ENCODE measurements around the gene SF3A2. TPM values are rescaled to one million over a fixed set of nuclear protein-coding genes. Genes with fewer than 3 reads are reported as not detected.

Gene SF3A2
- total RNA-seq, 4 donors from 2014 or later: 25.7 to 39.8 (median 30.3) TPM

DNA sequence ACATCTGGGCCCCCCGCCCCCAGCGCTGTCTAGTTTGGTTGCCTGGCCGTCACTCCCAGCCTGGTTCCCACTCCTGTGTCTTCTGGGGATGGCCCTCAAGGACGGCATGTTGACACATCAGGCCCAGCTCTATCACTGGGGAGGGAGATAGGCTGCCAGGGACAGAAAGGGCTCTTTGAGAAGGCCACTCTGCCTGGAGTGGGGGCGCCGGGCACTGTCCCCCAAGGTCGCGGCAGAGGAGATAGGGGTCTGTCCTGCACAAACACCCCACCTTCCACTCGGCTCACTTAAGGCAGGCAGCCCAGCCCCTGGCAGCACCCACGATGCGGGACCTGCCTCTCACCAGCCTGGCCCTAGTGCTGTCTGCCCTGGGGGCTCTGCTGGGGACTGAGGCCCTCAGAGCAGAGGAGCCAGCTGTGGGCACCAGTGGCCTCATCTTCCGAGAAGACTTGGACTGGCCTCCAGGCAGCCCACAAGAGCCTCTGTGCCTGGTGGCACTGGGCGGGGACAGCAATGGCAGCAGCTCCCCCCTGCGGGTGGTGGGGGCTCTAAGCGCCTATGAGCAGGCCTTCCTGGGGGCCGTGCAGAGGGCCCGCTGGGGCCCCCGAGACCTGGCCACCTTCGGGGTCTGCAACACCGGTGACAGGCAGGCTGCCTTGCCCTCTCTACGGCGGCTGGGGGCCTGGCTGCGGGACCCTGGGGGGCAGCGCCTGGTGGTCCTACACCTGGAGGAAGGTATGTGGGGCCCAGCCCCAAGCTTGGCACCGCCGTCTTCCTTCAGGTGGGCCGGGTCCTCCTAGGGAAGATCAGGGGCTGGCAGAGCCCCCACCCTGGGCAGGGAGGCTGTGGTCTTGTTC, 12.6 kb downstream of the SF3A2 start, which contains the start of gene AMH:
Gene AMH, plus strand, starts transcription at position 314 of the 857 bp plus-strand sequence. Its CDS starts 10 bp downstream, at position 324.
- TF ChIP-seq POLR2A (IDR thresholded peaks at IDR 0.05): no peak
- TF ChIP-seq, protein P1, sequence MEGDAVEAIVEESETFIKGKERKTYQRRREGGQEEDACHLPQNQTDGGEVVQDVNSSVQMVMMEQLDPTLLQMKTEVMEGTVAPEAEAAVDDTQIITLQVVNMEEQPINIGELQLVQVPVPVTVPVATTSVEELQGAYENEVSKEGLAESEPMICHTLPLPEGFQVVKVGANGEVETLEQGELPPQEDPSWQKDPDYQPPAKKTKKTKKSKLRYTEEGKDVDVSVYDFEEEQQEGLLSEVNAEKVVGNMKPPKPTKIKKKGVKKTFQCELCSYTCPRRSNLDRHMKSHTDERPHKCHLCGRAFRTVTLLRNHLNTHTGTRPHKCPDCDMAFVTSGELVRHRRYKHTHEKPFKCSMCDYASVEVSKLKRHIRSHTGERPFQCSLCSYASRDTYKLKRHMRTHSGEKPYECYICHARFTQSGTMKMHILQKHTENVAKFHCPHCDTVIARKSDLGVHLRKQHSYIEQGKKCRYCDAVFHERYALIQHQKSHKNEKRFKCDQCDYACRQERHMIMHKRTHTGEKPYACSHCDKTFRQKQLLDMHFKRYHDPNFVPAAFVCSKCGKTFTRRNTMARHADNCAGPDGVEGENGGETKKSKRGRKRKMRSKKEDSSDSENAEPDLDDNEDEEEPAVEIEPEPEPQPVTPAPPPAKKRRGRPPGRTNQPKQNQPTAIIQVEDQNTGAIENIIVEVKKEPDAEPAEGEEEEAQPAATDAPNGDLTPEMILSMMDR (IDR thresholded peaks at IDR 0.05): no peak
- H3K36me3 ChIP-seq: peaks cover 38 to 41% of the 10 kb centered on the region in 2 donors
- peaks cover 12% of the 10 kb centered on the region for H3K27me3 ChIP-seq
- peaks cover 0 to 38% of the 10 kb centered on the region in 2 donors for H3K4me1 ChIP-seq
- no peaks in the 10 kb centered on the region for H3K9me3 ChIP-seq
- no peak within 1 kb of the TSS for H3K27ac ChIP-seq
- no peak for DNase-seq
- intact Hi-C loops (cut with DNase I): no loop called here
- 66 to 68% methylated on average over 8 to 9 of the region's 27 CpGs for WGBS, 2 donors
- H3K4me3 ChIP-seq (replicated peaks in 1 of 3): no peak within 1 kb of the TSS

DNA sequence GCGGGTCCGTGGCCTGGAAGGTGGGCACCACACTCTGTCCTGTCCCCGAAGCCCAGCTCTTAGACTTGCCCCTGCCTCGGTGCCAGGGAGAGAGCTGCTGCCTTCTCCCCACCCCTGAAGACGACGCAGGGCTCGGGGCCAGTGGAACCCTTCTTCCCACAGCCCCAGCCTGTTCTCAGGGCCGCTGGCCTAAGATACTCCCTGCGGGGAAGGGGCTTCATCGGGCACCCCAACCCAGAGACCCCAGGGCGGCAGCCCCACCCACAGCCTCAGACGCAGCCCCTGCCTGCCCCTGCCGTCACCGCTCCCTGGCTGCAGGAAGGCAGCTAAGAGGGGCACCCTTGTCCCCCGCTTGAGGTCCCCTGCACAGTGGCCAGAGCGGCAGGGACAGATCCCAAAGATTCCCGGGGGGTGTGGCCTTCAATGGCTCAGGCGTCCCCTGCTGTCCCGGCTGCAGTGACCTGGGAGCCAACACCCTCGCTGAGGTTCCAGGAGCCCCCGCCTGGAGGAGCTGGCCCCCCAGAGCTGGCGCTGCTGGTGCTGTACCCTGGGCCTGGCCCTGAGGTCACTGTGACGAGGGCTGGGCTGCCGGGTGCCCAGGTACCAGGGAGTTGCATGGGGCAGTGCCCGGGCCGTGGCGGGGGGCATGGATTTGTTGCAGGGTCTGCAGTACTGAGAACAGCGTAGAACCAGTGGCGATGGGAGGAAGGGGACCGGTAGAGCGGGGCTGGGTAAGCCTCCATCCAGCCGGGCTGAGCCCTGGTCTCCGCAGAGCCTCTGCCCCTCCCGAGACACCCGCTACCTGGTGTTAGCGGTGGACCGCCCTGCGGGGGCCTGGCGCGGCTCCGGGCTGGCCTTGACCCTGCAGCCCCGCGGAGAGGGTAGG, 13.5 kb downstream of the SF3A2 start:
- no peak for TF ChIP-seq POLR2A (IDR thresholded peaks at IDR 0.05)
- TF ChIP-seq, protein P1 (IDR thresholded peaks at IDR 0.05): no peak
- Histone ChIP-seq H3K36me3 (peaks cover 29 to 32% of the 10 kb centered on the region in 2 donors), H3K4me3 (replicated peaks in 1 of 3) (no peak overlapping the region), H3K9me3 (no peaks in the 10 kb centered on the region), H3K27ac (no peak overlapping the region), H3K4me1 (peaks cover 0 to 38% of the 10 kb centered on the region in 2 donors), H3K27me3 (peaks cover 12% of the 10 kb centered on the region)
- WGBS, 2 donors: 27 to 44% methylated on average over 13 to 19 of the region's 43 CpGs
- DNase-seq: no peak
- intact Hi-C loops (cut with DNase I): no loop called here

DNA sequence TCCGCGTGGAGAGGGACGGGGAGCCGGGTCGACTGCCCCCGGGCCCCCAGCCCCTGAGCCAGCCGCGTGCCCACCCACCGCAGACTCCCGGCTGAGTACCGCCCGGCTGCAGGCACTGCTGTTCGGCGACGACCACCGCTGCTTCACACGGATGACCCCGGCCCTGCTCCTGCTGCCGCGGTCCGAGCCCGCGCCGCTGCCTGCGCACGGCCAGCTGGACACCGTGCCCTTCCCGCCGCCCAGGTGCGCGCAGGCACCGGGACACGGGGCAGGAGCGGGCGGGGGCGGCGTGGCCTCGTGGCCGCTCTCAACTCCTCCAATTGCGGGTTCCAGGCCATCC, 14.1 kb downstream of the SF3A2 start:
- no peak overlapping the region for H3K27ac ChIP-seq
- no peak overlapping the region for H3K4me3 ChIP-seq (replicated peaks in 1 of 3)
- TF ChIP-seq, protein P1 (IDR thresholded peaks at IDR 0.05): no peak
- no peak for TF ChIP-seq POLR2A (IDR thresholded peaks at IDR 0.05)
- H3K4me1 ChIP-seq: peaks cover 0 to 38% of the 10 kb centered on the region in 2 donors
- DNase-seq: no peak
- intact Hi-C loops (cut with DNase I): no loop called here
- peaks cover 23 to 26% of the 10 kb centered on the region in 2 donors for H3K36me3 ChIP-seq
- WGBS, 2 donors: 10 to 40% methylated on average over 1 to 2 of the region's 40 CpGs
- no peaks in the 10 kb centered on the region for H3K9me3 ChIP-seq
- peaks cover 12% of the 10 kb centered on the region for H3K27me3 ChIP-seq

DNA sequence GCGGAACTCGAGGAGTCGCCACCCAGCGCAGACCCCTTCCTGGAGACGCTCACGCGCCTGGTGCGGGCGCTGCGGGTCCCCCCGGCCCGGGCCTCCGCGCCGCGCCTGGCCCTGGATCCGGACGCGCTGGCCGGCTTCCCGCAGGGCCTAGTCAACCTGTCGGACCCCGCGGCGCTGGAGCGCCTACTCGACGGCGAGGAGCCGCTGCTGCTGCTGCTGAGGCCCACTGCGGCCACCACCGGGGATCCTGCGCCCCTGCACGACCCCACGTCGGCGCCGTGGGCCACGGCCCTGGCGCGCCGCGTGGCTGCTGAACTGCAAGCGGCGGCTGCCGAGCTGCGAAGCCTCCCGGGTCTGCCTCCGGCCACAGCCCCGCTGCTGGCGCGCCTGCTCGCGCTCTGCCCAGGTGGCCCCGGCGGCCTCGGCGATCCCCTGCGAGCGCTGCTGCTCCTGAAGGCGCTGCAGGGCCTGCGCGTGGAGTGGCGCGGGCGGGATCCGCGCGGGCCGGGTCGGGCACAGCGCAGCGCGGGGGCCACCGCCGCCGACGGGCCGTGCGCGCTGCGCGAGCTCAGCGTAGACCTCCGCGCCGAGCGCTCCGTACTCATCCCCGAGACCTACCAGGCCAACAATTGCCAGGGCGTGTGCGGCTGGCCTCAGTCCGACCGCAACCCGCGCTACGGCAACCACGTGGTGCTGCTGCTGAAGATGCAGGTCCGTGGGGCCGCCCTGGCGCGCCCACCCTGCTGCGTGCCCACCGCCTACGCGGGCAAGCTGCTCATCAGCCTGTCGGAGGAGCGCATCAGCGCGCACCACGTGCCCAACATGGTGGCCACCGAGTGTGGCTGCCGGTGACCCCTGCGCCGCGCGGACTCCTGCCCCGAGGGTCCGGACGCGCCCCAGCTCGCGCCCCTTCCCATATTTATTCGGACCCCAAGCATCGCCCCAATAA, 14.8 kb downstream of the SF3A2 start:
- intact Hi-C loops (cut with DNase I): no loop called here
- DNase-seq: no peak
- 15% methylated on average over 5 of the region's 125 CpGs; no CpG with 5 or more reads in 1 of the 2 donors for WGBS, 2 donors
- H3K4me1 ChIP-seq: peaks cover 0 to 38% of the 10 kb centered on the region in 2 donors
- TF ChIP-seq, protein P1 (IDR thresholded peaks at IDR 0.05): no peak
- TF ChIP-seq POLR2A (IDR thresholded peaks at IDR 0.05): no peak
- H3K9me3 ChIP-seq: no peaks in the 10 kb centered on the region
- H3K27me3 ChIP-seq: peaks cover 12% of the 10 kb centered on the region
- H3K36me3 ChIP-seq: peaks cover 16 to 19% of the 10 kb centered on the region in 2 donors
- no peak overlapping the region for H3K4me3 ChIP-seq (replicated peaks in 1 of 3)
- H3K27ac ChIP-seq: no peak overlapping the region
